BE2C (cell line): ENCODE data around the gene FAM50A.

ENCODE experiments used
- DNase-seq: peaks from one replicate; pipeline ENCODE4 v3.0.0-alpha.2; 2020
- H3K27me3 ChIP-seq: fragments of 250-450 bp; sonication (Bioruptor Pico); 2 replicates; pipeline ENCODE4 v1.5.1; 2020; ENCODE audit warnings: mild to moderate bottlenecking
- H3K36me3 ChIP-seq: fragments of 250-450 bp; sonication (Bioruptor Pico); 2 replicates; pipeline ENCODE4 v1.5.1; 2020; ENCODE audit warnings: mild to moderate bottlenecking
- H3K4me1 ChIP-seq: fragments of 250-450 bp; sonication (Bioruptor Pico); 2 replicates; pipeline ENCODE4 v1.5.1; 2020
- H3K4me3 ChIP-seq: 2 replicates; pipeline ENCODE4 v1.5.1; 2011; ENCODE audit warnings: low read depth, low read length
- H3K9me3 ChIP-seq: fragments of 250-450 bp; sonication (Bioruptor Pico); 2 replicates; pipeline ENCODE4 v1.5.1; 2020
- CTCF ChIP-seq: IDR thresholded peaks from 2 replicates; pipeline ENCODE4 v1.5.1; 2012; ENCODE audit warnings: mild to moderate bottlenecking, low read depth, low read length

The FAM50A gene

GRCh38 chrX:154459832-154460231 lies 15.9 kb downstream of the FAM50A start:
- Histone ChIP-seq H3K36me3 (peaks cover 5% of the 10 kb centered on the region; the same call in 1 of the 2 replicates), H3K9me3 (no peaks in the 10 kb centered on the region), H3K27me3 (no peaks in the 10 kb centered on the region), H3K4me3 (peak overlapping the region; percentile 65), H3K4me1 (peaks cover 9% of the 10 kb centered on the region)
- DNase-seq, result peak; percentile 48
- no peak for TF ChIP-seq CTCF

GRCh38 chrX:154460326-154460725 lies 16.4 kb downstream of the FAM50A start:
- DNase-seq, result peak; percentile 65
- peak; percentile 49 for TF ChIP-seq CTCF
- Histone ChIP-seq H3K27me3 (no peaks in the 10 kb centered on the region), H3K36me3 (peaks cover 5% of the 10 kb centered on the region; the same call in 1 of the 2 replicates), H3K4me3 (no peak overlapping the region), H3K4me1 (peaks cover 9% of the 10 kb centered on the region), H3K9me3 (no peaks in the 10 kb centered on the region)

GRCh38 chrX:154462396-154462795 lies 18.5 kb downstream of the FAM50A start:
- Histone ChIP-seq H3K27me3 (no peaks in the 10 kb centered on the region), H3K4me1 (peaks cover 9% of the 10 kb centered on the region), H3K9me3 (no peaks in the 10 kb centered on the region), H3K4me3 (no peak overlapping the region), H3K36me3 (peaks cover 5% of the 10 kb centered on the region; the same call in 1 of the 2 replicates)
- no peak for TF ChIP-seq CTCF
- DNase-seq, result no peak

GRCh38 chrX:154463611-154464220 lies 19.8 kb downstream of the FAM50A start:
- Histone ChIP-seq H3K4me3 (no peak overlapping the region), H3K27me3 (no peaks in the 10 kb centered on the region), H3K9me3 (no peaks in the 10 kb centered on the region), H3K36me3 (peaks cover 5% of the 10 kb centered on the region; the same call in 1 of the 2 replicates), H3K4me1 (peaks cover 9% of the 10 kb centered on the region)
- DNase-seq, result no peak
- TF ChIP-seq CTCF, result no peak

- no peak for DNase-seq
- TF ChIP-seq CTCF, result no peak
- Histone ChIP-seq H3K9me3 (no peaks in the 10 kb centered on the region), H3K4me1 (peaks cover 1% of the 10 kb centered on the region; the same call in 1 of the 2 replicates), H3K36me3 (peaks cover 5% of the 10 kb centered on the region; the same call in 1 of the 2 replicates), H3K4me3 (no peak overlapping the region), H3K27me3 (no peaks in the 10 kb centered on the region)
Observed at GRCh38 chrX:154464806-154465365, 20.9 kb downstream of the FAM50A start.

GRCh38 chrX:154465601-154466000 lies 21.7 kb downstream of the FAM50A start:
- H3K36me3 ChIP-seq, result peaks cover 4% of the 10 kb centered on the region; the same call in 1 of the 2 replicates
- no peak for DNase-seq
- no peaks in the 10 kb centered on the region for H3K9me3 ChIP-seq
- no peak for TF ChIP-seq CTCF
- H3K27me3 ChIP-seq, result no peaks in the 10 kb centered on the region
- H3K4me3 ChIP-seq, result no peak overlapping the region
- no peaks in the 10 kb centered on the region for H3K4me1 ChIP-seq
